NCI-H524 (cell line): ENCODE results near the gene PHF21A.
A peak's percentile ranks its signal among the peaks of the same experiment; 100 is the strongest.

Source experiments
- DNase-seq, 2 experiments: peaks; one replicate each; lab custom pipeline; 2025; lab: John Stamatoyannopoulos, UW

The PHF21A gene

GRCh38 chr11:45904309-45904915 is 216.8 kb downstream of the PHF21A start:
- no peak for DNase-seq

GRCh38 chr11:45902452-45903380 is 218.5 kb downstream of the PHF21A start:
- no peak for DNase-seq

- no peak for DNase-seq
Measured at GRCh38 chr11:45901626-45902025, 219.6 kb downstream of the PHF21A start.

- DNase-seq: no peak
Measured at GRCh38 chr11:45900916-45901617, 220.2 kb downstream of the PHF21A start.

- DNase-seq: peak in 1 of 2 experiments; percentile 25
Measured at GRCh38 chr11:45900175-45900800, 221.0 kb downstream of the PHF21A start.

- DNase-seq: peak; percentile 88 to 89
Measured at GRCh38 chr11:45899448-45900174, 221.6 kb downstream of the PHF21A start.

- DNase-seq: no peak
Measured at GRCh38 chr11:45899086-45899447, 222.2 kb downstream of the PHF21A start.

GRCh38 chr11:45897556-45897955 is 223.7 kb downstream of the PHF21A start:
- DNase-seq: no peak

- DNase-seq: peak; percentile 65 to 82
Measured at GRCh38 chr11:45896422-45896984, 224.8 kb downstream of the PHF21A start.

- DNase-seq: no peak
Measured at GRCh38 chr11:45895553-45896259, 225.5 kb downstream of the PHF21A start.

GRCh38 chr11:45894555-45895247 is 226.6 kb downstream of the PHF21A start:
- DNase-seq: peak in 1 of 2 experiments; percentile 20

- no peak for DNase-seq
Measured at GRCh38 chr11:45892856-45893255, 228.4 kb downstream of the PHF21A start.

GRCh38 chr11:45890886-45891550 is 230.2 kb downstream of the PHF21A start:
- no peak for DNase-seq

- no peak for DNase-seq
Measured at GRCh38 chr11:45889966-45890365, 231.3 kb downstream of the PHF21A start.

- DNase-seq: no peak
Measured at GRCh38 chr11:45889555-45889954, 231.7 kb downstream of the PHF21A start.

- no peak for DNase-seq
Measured at GRCh38 chr11:45887587-45887986, 233.7 kb downstream of the PHF21A start.

GRCh38 chr11:45886816-45887520 is 234.3 kb downstream of the PHF21A start:
- DNase-seq: no peak

- peak in 1 of 2 experiments; percentile 28 for DNase-seq
Measured at GRCh38 chr11:45885921-45886721, 235.1 kb downstream of the PHF21A start.
